Measurements from ENCODE around the gene RNF11.

RNF11 gene

GRCh38 chr1:51313961-51314777, 78.1 kb downstream of the RNF11 start:
- H3K4me3 ChIP-seq (ENCODE audit: low read depth, low read length) = no peak overlapping the region
- TF ChIP-seq CTCF (IDR thresholded peaks at IDR 0.05; ENCODE audit: borderline replicate concordance, insufficient read depth, low read depth, low read length) = no peak

GRCh38 chr1:51314974-51315373, 78.9 kb downstream of the RNF11 start:
- TF ChIP-seq CTCF (IDR thresholded peaks at IDR 0.05; ENCODE audit: borderline replicate concordance, insufficient read depth, low read depth, low read length) = no peak
- H3K4me3 ChIP-seq (ENCODE audit: low read depth, low read length) = no peak overlapping the region

GRCh38 chr1:51316113-51316845, 80.2 kb downstream of the RNF11 start:
- no peak overlapping the region for H3K4me3 ChIP-seq (ENCODE audit: low read depth, low read length)
- no peak for TF ChIP-seq CTCF (IDR thresholded peaks at IDR 0.05; ENCODE audit: borderline replicate concordance, insufficient read depth, low read depth, low read length)

DNA sequence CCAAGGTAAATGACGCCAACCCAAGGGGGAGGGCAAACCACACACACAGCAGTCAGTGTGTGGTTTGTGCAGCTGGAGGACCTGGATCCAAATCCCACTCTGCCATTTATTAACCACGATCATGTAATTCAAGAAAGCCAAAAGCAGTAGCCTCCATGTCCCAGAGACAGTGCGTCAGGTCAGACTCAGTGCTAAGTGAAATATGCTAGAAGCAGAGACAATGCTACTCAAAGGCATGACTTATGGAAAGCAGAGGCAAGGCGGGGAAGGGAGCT, 80.7 kb downstream of the RNF11 start:
- no peak for TF ChIP-seq CTCF (IDR thresholded peaks at IDR 0.05; ENCODE audit: borderline replicate concordance, insufficient read depth, low read depth, low read length)
- no peak overlapping the region for H3K4me3 ChIP-seq (ENCODE audit: low read depth, low read length)

DNA sequence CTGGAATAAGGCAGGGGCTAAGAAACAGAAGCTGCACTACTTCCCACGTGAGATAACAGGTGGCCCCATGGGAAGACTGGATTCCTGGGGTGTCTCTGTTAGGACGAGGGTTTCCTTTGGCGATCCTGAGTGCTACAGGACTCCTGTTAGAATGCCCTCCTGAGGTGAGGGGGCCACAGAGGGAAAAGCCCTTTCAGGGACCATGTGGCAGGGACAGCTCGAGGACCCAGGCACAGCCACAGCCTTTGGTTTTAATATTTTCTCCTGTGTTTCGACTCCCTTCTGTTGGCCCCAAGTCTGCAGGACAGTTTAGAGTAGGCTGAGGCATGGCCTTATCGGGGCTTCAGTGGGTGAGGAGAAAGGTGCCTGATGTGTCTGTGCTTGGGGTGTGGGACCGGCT, 81.7 kb downstream of the RNF11 start:
- no peak for TF ChIP-seq CTCF (IDR thresholded peaks at IDR 0.05; ENCODE audit: borderline replicate concordance, insufficient read depth, low read depth, low read length)
- no peak overlapping the region for H3K4me3 ChIP-seq (ENCODE audit: low read depth, low read length)

- no peak for TF ChIP-seq CTCF (IDR thresholded peaks at IDR 0.05; ENCODE audit: borderline replicate concordance, insufficient read depth, low read depth, low read length)
- no peak overlapping the region for H3K4me3 ChIP-seq (ENCODE audit: low read depth, low read length)
These were observed 85.2 kb downstream of the RNF11 start for GRCh38 chr1:51320967-51321923.
